ENCODE data around the gene TTC16. TPM values are rescaled to one million over a fixed set of nuclear protein-coding genes. Genes with fewer than 3 reads are reported as not detected.

Gene TTC16
- total RNA-seq, 1 donor, result not detected

GRCh38 chr9:127686461-127687393, 29.2 kb upstream of the TTC16 start:
- TF ChIP-seq CTCF (IDR thresholded peaks at IDR 0.05; ENCODE audit: insufficient read depth, low read depth, low read length), result no peak
- no peak overlapping the region for H3K4me3 ChIP-seq (ENCODE audit: low read depth, low read length)
- DNase-seq (ENCODE audit: low read depth), result no peak

- H3K4me3 ChIP-seq (ENCODE audit: low read depth, low read length), result no peak overlapping the region
- no peak for TF ChIP-seq CTCF (IDR thresholded peaks at IDR 0.05; ENCODE audit: insufficient read depth, low read depth, low read length)
- DNase-seq (ENCODE audit: low read depth), result no peak
Observed at GRCh38 chr9:127689329-127690000, 26.4 kb upstream of the TTC16 start.

GRCh38 chr9:127690735-127691134, 25.1 kb upstream of the TTC16 start:
- no peak overlapping the region for H3K4me3 ChIP-seq (ENCODE audit: low read depth, low read length)
- no peak for DNase-seq (ENCODE audit: low read depth)
- no peak for TF ChIP-seq CTCF (IDR thresholded peaks at IDR 0.05; ENCODE audit: insufficient read depth, low read depth, low read length)

- H3K4me3 ChIP-seq (ENCODE audit: low read depth, low read length), result no peak overlapping the region
- no peak for DNase-seq (ENCODE audit: low read depth)
- TF ChIP-seq CTCF (IDR thresholded peaks at IDR 0.05; ENCODE audit: insufficient read depth, low read depth, low read length), result no peak
Observed at GRCh38 chr9:127692071-127692470, 23.8 kb upstream of the TTC16 start.

- no peak for TF ChIP-seq CTCF (IDR thresholded peaks at IDR 0.05; ENCODE audit: insufficient read depth, low read depth, low read length)
- H3K4me3 ChIP-seq (ENCODE audit: low read depth, low read length), result no peak overlapping the region
- DNase-seq (ENCODE audit: low read depth), result no peak
Observed at GRCh38 chr9:127693143-127693542, 22.7 kb upstream of the TTC16 start.

GRCh38 chr9:127693697-127694096, 22.2 kb upstream of the TTC16 start:
- no peak for DNase-seq (ENCODE audit: low read depth)
- TF ChIP-seq CTCF (IDR thresholded peaks at IDR 0.05; ENCODE audit: insufficient read depth, low read depth, low read length), result no peak
- no peak overlapping the region for H3K4me3 ChIP-seq (ENCODE audit: low read depth, low read length)
